PC-3 (cell line): Measurements from ENCODE around the gene POLA1. TPM values are rescaled to one million over a fixed set of nuclear protein-coding genes. Genes with fewer than 3 reads are reported as not detected.

Experiments
- ATAC-seq: fragments of 200-7000 bp; cut with Tn5 transposase; 2 replicates; pipeline ENCODE4 v1.9.1; 2020; ENCODE audit warnings: mild to moderate bottlenecking, moderate library complexity
- BruUV-seq: library from RNA; stranded (reverse); fragments of 400-500 nt; replicated peaks from 2 replicates; lab custom pipeline; 2021; lab: Mats Ljungman, UMichigan
- CTCF ChIA-PET: fragments of 300-600 bp; sonication (Branson Sonifier 250); formaldehyde crosslinking; loops from one replicate; lab custom pipeline; 2022; ENCODE audit warnings: antibody characterized with exemption; lab: Charles Lee
- POLR2A ChIA-PET: fragments of 300-600 bp; sonication (Branson Sonifier 250); formaldehyde crosslinking; loops from one replicate; lab custom pipeline; 2022; ENCODE audit warnings: antibody characterized with exemption; ENCODE audit not compliant: unreplicated experiment; lab: Charles Lee
- DNase-seq: peaks from one replicate; pipeline ENCODE4 v3.0.0-alpha.2; 2015
- H2AFZ ChIP-seq: fragments of 300-600 bp; sonication (generic); 2 replicates; pipeline ENCODE4 v1.6.0; 2016; ENCODE audit warnings: antibody characterized with exemption, low read length
- H3F3A ChIP-seq: fragments of 300-600 bp; sonication (generic); one replicate; pipeline ENCODE4 v1.6.0; 2017; ENCODE audit warnings: antibody characterized with exemption, low read length, control low read depth, mild to moderate bottlenecking; ENCODE audit not compliant: unreplicated experiment
- H3K27ac ChIP-seq: fragments of 300-600 bp; sonication (generic); 2 replicates; pipeline ENCODE4 v1.5.1; 2016; ENCODE audit warnings: mild to moderate bottlenecking, low read length
- H3K27me3 ChIP-seq: fragments of 300-600 bp; sonication (generic); 2 replicates; pipeline ENCODE4 v1.6.1; 2016; ENCODE audit warnings: low read length, mixed read lengths
- H3K36me3 ChIP-seq: fragments of 300-600 bp; sonication (generic); 2 replicates; pipeline ENCODE4 v1.6.1; 2016; ENCODE audit warnings: low read depth, mixed run types, low read length, mixed read lengths
- H3K4me1 ChIP-seq: fragments of 300-600 bp; sonication (generic); 2 replicates; pipeline ENCODE4 v1.5.1; 2016; ENCODE audit warnings: low read length; ENCODE audit not compliant: insufficient read depth
- H3K4me2 ChIP-seq: fragments of 300-600 bp; sonication (generic); 2 replicates; pipeline ENCODE4 v1.6.0; 2016; ENCODE audit warnings: low read length
- H3K4me3 ChIP-seq: fragments of 300-600 bp; sonication (generic); 2 replicates; pipeline ENCODE4 v1.5.1; 2016; ENCODE audit warnings: mild to moderate bottlenecking, low read length, mixed read lengths
- H3K79me2 ChIP-seq: fragments of 300-600 bp; sonication (generic); 2 replicates; pipeline ENCODE4 v1.6.1; 2017; ENCODE audit warnings: low read length, mixed read lengths
- H3K9ac ChIP-seq: fragments of 300-600 bp; sonication (generic); 2 replicates; pipeline ENCODE4 v1.6.0; 2016; ENCODE audit warnings: mild to moderate bottlenecking, low read length
- H3K9me2 ChIP-seq: fragments of 300-600 bp; sonication (generic); replicated peaks from 2 replicates; pipeline ENCODE4 v1.6.1; 2016; ENCODE audit warnings: mixed run types, low read length, mixed read lengths
- H3K9me3 ChIP-seq: fragments of 300-600 bp; sonication (generic); 2 replicates; pipeline ENCODE4 v1.6.1; 2016; ENCODE audit warnings: low read length, mixed read lengths
- H4K20me1 ChIP-seq: fragments of 300-600 bp; sonication (generic); 2 replicates; pipeline ENCODE4 v1.6.1; 2016; ENCODE audit warnings: low read length, mixed read lengths
- EZH2 ChIP-seq: fragments of 300-600 bp; sonication (generic); IDR thresholded peaks from one replicate; pipeline ENCODE4 v1.6.1; 2017; ENCODE audit warnings: antibody characterized with exemption, mild to moderate bottlenecking, low read length; ENCODE audit not compliant: unreplicated experiment
- EZH2phosphoT487 ChIP-seq: fragments of 300-600 bp; sonication (generic); IDR thresholded peaks from 2 replicates; pipeline ENCODE4 v1.6.1; 2018; ENCODE audit warnings: mild to moderate bottlenecking, antibody characterized with exemption, low read length, borderline replicate concordance
- intact Hi-C: fragments of 100-400 bp; cut with micrococcal nuclease; formaldehyde crosslinking; loops from 2 replicates; pipeline ENCODE4 v1.9.0; 2023
- total RNA-seq: library from RNA; depleted of rRNA; stranded (reverse); fragments of >200 nt; gene quantifications from 2 replicates; pipeline ENCODE4 v1.2.3, GENCODE V29; 2014
- TF ChIP-seq, protein P1 (sequence below): fragments of 300-600 bp; sonication (generic); conservative IDR thresholded peaks from 2 replicates; pipeline ENCODE4 v1.5.1; 2017; ENCODE audit warnings: antibody characterized with exemption, low read depth, mild to moderate bottlenecking, low read length

The POLA1 gene
- total RNA-seq, 1 experiment from 2014 or later: 19.6 TPM

- Histone ChIP-seq H3K9me2 (no peaks in the 10 kb centered on the region), H3K27me3 (no peaks in the 10 kb centered on the region), H3F3A (no peaks in the 10 kb centered on the region), H3K4me1 (no peaks in the 10 kb centered on the region), H2AFZ (no peak overlapping the region), H4K20me1 (no peaks in the 10 kb centered on the region), H3K4me2 (no peak overlapping the region), H3K4me3 (no peak overlapping the region), H3K9ac (no peak overlapping the region), H3K9me3 (no peaks in the 10 kb centered on the region), H3K27ac (no peak overlapping the region), H3K36me3 (no peaks in the 10 kb centered on the region), H3K79me2 (no peaks in the 10 kb centered on the region)
- POLR2A ChIA-PET: no interaction called here
- CTCF ChIA-PET: no interaction called here
- TF ChIP-seq EZH2 (no peak), EZH2phosphoT487 (no peak)
- TF ChIP-seq, protein P1, sequence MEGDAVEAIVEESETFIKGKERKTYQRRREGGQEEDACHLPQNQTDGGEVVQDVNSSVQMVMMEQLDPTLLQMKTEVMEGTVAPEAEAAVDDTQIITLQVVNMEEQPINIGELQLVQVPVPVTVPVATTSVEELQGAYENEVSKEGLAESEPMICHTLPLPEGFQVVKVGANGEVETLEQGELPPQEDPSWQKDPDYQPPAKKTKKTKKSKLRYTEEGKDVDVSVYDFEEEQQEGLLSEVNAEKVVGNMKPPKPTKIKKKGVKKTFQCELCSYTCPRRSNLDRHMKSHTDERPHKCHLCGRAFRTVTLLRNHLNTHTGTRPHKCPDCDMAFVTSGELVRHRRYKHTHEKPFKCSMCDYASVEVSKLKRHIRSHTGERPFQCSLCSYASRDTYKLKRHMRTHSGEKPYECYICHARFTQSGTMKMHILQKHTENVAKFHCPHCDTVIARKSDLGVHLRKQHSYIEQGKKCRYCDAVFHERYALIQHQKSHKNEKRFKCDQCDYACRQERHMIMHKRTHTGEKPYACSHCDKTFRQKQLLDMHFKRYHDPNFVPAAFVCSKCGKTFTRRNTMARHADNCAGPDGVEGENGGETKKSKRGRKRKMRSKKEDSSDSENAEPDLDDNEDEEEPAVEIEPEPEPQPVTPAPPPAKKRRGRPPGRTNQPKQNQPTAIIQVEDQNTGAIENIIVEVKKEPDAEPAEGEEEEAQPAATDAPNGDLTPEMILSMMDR: no peak
- ATAC-seq (no peak), DNase-seq (no peak)
- no TSS peak for BruUV-seq
- intact Hi-C loops: no loop called here
These were observed 276.1 kb downstream of the POLA1 start for GRCh38 chrX:24969812-24970211.

- no peaks in the 10 kb centered on the region for H4K20me1 ChIP-seq
- H3K9me2 ChIP-seq: no peaks in the 10 kb centered on the region
- no TSS peak for BruUV-seq
- H3K9ac ChIP-seq: no peak overlapping the region
- POLR2A ChIA-PET: no interaction called here
- CTCF ChIA-PET: no interaction called here
- H3K27ac ChIP-seq: no peak overlapping the region
- ATAC-seq (no peak), DNase-seq (no peak)
- no peak overlapping the region for H3K4me2 ChIP-seq
- no peaks in the 10 kb centered on the region for H3K4me1 ChIP-seq
- no peaks in the 10 kb centered on the region for H3K9me3 ChIP-seq
- no peaks in the 10 kb centered on the region; the same call in 1 of the 2 replicates for H3K36me3 ChIP-seq
- intact Hi-C loops: no loop called here
- H3K79me2 ChIP-seq: no peaks in the 10 kb centered on the region
- TF ChIP-seq EZH2phosphoT487 (no peak), EZH2 (no peak)
- no peak overlapping the region for H2AFZ ChIP-seq
- H3K4me3 ChIP-seq: no peak overlapping the region
- H3K27me3 ChIP-seq: no peaks in the 10 kb centered on the region
- H3F3A ChIP-seq: no peaks in the 10 kb centered on the region
These were observed 285.4 kb downstream of the POLA1 start for GRCh38 chrX:24979081-24979480.

- POLR2A ChIA-PET: no interaction called here
- no peak overlapping the region for H3K4me3 ChIP-seq
- BruUV-seq: no TSS peak
- intact Hi-C loops: no loop called here
- no peaks in the 10 kb centered on the region for H3K27me3 ChIP-seq
- TF ChIP-seq, protein P1: no peak
- TF ChIP-seq EZH2 (no peak), EZH2phosphoT487 (no peak)
- ATAC-seq: no peak
- no peak overlapping the region for H3K4me2 ChIP-seq
- no peak for DNase-seq
- H4K20me1 ChIP-seq: no peaks in the 10 kb centered on the region
- no peaks in the 10 kb centered on the region; the same call in 1 of the 2 replicates for H3K36me3 ChIP-seq
- CTCF ChIA-PET: no interaction called here
- H3K9me3 ChIP-seq: no peaks in the 10 kb centered on the region
- no peak overlapping the region for H2AFZ ChIP-seq
- H3F3A ChIP-seq: no peaks in the 10 kb centered on the region
- H3K27ac ChIP-seq: no peak overlapping the region
- no peak overlapping the region for H3K9ac ChIP-seq
- H3K9me2 ChIP-seq: no peaks in the 10 kb centered on the region
- no peaks in the 10 kb centered on the region for H3K79me2 ChIP-seq
- H3K4me1 ChIP-seq: no peaks in the 10 kb centered on the region
These were observed 287.3 kb downstream of the POLA1 start for GRCh38 chrX:24981030-24981429.
